NCI-H460 (cell line): ENCODE results near the gene ATPAF1. TPM values are rescaled to one million over a fixed set of nuclear protein-coding genes. Genes with fewer than 3 reads are reported as not detected.

Experiments
- DNase-seq: peaks from one replicate; pipeline ENCODE4 v3.0.0-alpha.2; 2016; ENCODE audit warnings: low read depth; ENCODE audit errors: extremely low read depth
- total RNA-seq: library from RNA; depleted of rRNA; stranded (reverse); fragments of >200 nt; shearing (Covaris generic); gene quantifications from 2 replicates; pipeline ENCODE4 v1.2.3, GENCODE V29; 2014

Gene ATPAF1
- total RNA-seq, 1 experiment from 2014 or later: 50.2 TPM

DNA sequence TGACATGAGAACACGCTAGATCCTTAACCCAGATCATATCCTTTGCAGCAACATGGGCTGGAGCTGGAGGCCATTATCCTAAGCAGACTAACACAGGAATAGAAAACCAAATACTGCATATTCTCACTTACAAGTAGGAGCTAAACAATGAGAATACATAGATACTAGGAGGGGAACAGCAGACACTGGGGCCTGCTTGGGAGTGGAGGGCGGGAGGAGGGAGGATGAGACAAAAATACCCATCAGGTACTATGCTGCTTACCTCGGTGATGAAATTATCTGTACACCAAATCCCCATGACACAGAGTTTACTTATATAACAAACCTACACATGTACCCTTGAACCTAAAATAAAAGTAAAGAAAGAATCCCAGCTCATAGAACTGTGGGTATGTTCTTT lies 50.3 kb downstream of the ATPAF1 start:
- DNase-seq: no peak

DNA sequence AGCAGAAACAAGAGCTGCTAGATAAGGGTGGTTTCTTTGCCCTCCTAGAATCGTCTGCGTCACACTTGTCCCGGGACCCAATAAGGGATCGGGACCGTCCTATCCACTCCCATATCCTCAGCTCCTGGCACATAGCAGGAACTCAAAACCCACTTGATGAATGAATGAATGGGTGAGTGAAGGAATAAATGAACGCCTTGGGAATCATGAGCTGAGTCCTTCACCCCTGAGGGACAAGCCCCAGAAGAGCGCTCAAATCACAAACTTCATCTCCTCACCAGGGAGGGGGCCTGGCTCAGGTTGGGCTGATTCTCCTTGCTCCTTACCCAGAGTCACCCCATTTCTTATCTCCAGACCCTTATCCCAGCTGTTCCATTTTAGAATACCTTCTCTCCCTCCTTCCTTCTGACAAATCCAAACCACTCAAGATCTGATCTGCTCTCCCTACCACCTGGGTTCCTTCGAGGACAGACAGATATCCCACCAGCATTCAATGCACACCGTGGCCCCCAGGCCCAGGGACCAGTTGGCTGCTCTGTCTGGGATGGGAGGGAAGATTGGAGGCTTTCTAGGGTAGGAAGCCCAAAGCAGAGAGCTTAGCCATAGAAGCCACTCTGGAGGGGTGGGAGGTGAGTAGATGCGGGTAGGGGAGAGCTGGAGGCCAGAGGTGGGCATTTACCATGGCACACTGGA lies 50.9 kb downstream of the ATPAF1 start:
- DNase-seq: no peak

DNA sequence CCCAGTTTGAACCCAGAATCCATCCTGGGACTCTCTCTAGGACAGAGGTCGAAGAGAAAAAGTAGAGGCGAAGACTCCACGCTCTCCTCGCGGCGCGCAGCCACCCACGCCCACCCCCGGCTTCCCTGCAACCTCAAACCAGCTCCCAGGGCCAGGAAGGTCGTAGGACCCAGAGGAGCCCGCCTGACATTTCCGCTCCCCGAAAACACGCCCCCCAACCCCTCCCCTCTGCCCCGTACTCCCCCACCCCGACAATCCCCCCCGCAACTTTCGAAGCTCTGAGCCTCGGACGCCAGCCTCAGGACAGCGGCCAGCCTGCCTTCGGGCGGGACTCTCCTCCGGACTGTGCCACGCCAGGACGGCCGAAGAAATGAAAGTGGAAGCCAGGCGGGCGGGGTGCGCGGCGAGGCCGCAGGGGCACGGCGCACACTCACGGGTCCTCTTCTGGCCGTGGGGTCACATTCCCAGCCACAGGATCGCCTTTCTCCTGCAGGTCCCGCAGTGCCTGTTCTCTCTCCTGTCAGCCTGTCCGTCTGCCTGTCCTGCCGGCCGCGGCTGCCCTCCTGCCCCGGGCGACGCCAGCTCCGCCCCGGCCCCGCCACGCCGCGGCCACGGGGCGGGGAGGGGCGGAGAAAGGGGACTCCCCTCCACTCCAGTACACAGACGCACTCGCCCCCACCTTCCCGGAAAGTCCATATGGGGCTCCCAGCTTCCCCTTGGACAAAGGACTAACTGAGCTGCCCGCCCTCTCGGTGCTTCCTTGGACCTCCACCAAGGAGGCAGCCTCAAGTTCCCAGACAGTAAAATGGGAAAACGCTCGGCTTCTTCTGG lies 51.7 kb downstream of the ATPAF1 start, which contains the start of gene MOB3C:
Gene MOB3C, minus strand, starts transcription at position 535 of the 831 bp plus-strand sequence. CDS start 3,490 bp downstream, outside the sequence.
- peak; percentile 39 for DNase-seq

DNA sequence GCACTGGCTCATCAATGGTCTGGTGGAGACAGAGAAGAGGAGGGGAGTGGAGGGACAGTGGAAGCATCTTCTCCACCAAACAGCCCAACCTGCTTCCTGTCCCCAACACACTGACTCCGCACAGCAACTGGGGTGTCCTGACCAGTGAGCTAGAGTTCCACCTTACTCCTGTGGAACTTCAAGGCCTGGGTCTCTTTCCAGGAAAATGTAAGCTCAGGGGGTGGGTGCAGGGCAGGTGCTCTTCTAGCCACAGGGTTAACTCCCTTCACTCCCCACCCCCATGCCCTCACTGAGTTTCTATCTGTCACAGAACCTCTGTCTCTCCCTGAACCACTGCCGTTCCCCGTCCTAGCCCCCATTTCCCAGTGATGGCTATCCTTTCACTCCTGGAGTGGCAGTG lies 52.4 kb downstream of the ATPAF1 start:
- DNase-seq: no peak

DNA sequence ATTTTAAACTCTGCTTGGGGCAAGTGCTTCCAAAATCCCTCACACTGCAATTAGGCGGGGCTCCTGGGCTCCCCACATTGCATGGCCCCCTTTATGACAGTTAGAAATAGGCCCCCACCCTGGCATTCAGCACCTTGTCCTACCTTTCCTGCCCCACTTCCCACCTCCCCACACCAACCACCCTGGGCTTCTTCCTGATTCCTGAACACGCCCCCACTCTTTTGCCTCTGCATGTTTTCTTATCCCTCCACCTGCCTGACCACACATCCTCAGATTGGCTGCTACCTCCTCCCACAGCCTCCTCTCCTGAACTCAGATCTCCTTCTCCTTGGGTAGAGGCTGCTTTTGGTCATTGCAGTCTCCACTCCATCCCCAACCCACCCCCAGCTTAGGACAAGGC lies 53.1 kb downstream of the ATPAF1 start:
- no peak for DNase-seq

DNA sequence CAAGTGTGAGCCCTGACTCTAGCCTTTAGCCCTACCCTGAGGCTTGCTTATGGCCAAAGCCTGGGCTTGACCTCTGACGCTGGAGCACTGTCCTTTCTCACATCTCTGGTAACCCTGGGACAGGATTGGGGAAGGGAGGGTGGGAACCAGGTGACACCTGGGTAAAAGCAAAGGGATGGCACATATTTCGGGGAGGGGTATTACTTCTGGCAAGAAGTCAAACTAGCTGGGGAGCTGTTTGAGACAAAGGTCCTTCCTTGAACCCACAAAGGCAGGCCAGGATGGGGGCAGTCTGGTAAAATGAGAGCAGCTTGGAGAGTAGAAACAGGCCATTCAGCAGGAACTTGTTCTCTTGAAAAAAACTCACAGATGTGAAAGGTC lies 53.6 kb downstream of the ATPAF1 start:
- no peak for DNase-seq

DNA sequence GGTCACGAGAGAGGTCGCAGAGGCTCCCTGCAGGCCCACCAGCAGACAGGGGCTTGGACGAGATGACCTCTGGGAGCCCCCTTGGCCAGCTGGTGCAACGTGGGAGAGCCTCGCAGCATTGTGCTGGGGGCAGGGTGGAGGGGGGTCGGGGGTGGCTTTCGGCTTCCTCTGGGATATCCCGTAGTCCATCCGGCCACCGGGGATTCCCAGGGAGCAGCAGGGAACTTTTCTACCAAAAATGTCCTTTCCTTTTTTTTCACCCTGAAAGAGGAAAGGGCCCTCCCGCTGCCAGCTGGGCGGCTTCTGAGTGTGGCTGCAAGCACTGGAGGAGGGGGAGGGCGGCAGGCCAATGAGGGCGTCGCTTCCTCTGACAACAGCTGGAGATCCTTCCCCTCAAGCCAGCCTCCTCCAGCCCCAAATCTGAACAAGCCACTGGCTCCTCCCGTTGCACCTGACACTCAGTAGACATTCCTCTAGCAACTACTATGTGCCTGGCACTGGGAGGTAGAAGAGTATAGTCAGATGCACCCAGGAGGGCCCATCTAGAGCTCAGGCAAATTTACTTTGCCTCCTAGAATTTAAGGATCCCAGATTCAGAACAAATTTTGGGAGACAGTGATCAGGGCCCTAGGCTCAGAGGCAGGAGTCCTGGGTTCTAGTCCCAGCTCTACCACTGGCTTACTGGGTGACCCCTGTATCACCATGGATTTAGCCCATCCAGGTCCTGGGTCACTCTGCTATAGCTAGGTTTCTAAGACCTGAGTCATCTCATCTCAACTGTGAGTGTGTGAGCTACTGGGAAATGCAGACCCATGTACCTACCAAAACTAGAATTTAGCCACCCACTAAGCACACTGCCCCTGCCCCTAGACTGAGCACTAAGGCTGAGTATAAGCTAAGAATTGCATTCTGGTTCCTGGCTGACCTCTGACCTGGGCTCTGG lies 54.2 kb downstream of the ATPAF1 start:
- DNase-seq: no peak

DNA sequence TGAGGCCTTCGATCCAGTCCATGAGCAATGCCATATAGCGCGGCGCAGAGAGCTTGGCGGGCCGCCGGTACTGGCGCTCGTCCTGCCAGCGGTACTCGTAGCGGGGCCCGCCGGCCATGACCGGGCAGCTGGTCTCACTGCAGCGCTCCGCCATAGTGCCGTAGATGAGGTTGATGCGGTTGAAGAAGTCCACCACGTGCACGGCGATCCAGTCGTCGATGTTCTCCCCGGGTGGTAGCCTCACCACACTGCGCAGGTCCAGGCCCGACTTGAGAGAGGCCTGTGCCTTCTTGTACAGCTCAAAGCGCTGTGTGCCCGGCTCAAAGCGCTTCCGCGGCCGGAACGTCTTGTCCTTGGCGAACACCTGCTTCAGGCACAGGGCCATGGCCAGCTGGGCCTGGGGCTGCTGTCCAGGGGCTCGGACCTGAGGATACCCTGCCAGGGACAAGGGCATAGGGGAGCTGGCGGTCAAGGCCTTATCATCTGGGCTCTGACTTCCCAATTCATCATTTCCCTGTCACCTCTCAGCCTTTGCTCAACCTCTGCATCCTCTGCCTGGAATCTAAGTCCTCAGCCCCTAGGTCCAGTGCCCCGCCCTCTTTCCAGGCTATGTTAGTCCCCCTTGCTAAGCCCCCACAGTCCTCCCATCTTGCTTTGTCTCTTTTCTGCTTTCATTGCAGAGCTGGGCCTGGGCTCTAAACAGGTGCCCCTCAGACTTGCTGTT lies 55.1 kb downstream of the ATPAF1 start:
- DNase-seq: no peak

DNA sequence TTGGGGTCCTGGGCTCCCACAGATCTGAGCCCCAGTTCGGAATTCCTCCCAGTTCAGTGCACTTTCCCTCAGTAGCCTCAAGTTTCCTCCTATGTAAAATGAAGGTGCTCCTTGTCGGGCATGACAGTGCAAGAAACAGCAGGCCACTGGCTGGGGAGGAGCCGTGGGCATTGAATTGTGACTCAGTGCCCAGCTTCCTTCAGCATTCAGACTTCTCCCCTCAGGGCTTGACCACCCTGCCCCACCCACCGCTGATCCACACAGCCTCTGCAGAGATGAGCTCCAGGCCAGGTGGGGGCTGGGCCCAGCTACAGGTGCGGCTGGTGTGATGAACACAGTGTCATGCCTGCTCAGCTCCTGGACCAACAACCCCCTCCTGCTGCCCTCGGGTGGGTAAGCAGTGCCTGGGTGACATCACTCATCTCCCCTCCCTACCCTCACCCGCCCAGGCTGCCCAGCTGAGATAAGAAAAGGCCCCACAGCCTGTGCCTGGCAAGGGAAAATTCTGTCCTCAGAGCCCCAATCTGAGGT lies 56.4 kb downstream of the ATPAF1 start:
- DNase-seq: peak; percentile 41

DNA sequence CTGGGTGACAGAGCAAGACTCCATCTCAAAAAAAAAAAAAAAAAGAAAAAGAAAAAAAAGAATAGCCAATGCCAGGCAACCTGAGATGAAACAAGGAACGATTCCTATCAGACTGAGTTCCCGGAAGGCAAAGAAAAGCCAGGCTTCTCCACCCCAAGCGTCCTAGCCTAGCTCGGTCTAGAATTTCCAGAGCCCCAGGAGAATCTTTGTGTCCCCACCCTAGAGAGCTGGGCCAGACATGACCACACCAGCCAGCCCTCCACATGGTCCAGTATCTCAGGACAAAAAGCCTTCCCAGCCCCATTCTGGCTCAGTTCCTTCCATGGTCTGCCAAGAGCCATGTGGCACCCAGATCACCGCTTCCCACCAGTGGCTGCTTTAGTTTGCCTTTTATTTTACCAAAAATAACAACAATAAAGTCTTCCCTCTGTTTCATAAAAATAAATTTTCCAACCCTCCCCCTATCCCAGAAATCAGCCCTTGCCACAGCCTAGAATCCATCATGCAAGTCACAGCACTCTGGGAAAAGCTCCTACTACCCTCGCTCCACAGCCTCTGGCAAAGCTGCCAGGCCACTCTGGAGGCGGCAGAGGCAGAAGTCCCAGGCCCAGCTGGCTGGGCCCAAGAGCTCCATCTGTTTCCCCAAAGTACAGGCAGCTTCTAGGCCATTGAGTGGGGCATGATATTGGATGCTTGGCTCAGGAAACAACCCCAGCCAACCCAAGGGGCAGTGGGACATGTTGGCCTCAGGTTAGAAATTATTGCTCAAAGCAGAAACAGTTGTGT lies 60.6 kb downstream of the ATPAF1 start:
- DNase-seq: no peak

DNA sequence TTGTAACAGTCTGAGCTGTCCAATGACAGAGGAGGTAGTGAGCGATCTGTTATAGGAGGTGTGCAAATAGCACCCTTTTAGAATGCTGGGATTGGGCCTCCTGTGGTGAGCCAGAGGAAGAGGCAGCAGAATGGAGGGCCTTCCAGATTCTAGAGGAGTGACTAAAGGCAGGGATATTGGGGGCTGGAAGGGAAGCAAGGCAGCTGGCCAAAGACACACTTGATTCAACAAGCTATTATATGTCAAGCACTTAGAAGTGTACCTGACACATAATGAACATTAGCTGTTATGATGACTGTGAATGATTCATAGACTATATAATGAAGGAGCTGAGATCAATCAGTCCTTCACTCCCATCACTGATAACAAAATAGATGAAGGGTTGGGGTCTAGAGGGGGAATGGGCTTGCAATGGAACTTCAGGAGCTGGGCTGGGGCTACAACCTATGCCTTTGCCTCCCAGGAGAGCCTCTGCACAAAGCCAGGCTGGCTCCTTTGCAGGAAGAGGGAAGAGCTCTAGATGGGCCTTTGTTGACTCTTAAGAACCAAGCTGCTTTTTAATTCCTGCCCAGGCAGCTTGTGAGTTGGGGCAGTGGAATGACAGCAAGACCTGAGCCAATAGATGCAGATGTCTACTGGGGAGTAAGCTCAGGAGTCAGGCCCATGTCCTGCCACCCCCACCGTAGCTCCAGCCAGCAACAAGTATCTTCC lies 61.8 kb downstream of the ATPAF1 start:
- no peak for DNase-seq

DNA sequence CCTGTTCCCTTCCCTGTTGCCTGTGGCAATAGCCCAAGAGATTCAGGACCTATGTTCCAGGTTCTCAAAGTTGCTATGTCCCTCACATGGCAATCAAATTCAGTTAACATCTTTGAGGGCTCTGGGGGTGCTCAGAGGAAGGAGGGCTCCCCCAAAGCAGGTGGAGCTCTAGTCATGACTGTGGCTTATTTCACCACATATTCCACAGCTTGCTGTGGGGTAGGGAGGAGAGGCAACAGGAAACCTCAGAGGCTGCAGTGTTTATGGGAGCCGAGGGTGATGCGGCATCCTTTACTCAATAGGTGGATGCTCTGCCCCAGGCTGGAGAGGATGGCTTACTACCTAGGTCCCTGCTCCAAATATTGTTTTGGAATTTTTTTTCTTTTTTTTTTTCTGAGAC lies 62.9 kb downstream of the ATPAF1 start:
- no peak for DNase-seq

DNA sequence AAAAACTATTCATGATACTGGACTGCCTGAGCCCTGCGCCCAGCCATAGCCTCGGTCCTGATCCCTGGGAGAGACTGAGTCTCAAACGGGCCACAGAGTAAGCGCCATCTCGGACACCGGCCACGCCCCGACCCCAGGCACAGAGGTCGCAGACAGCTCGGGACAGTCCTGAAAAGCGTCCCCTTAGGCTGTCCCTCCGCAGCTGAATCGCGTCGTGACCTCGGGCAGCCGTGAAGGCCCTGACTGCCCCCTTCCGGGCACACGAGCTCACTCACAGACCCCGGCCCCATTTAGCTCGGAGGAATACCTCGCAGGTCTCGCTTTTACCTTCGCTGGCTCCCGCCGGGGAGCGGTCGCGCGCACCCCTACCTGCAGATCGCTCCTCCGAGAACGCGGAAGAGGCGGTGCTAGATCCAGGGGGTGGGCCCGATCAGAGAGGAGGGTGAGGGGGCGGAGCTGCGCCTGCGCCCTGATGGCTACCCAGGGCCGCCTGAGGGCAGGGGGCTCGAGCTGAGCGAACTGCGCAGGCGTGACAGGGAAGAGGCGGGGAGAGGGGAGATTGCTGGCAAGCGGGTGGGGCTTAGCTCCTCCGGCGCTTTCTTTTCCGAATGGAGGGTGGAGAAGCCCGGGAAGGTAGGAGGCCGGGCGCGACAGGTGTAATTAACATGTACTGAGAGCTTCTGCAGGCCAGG lies 64.2 kb downstream of the ATPAF1 start, which contains the start of gene MKNK1:
Gene MKNK1, minus strand, starts transcription at position 411 of the 692 bp plus-strand sequence. CDS start 20,941 bp downstream, outside the sequence.
- peak; percentile 90 for DNase-seq

DNA sequence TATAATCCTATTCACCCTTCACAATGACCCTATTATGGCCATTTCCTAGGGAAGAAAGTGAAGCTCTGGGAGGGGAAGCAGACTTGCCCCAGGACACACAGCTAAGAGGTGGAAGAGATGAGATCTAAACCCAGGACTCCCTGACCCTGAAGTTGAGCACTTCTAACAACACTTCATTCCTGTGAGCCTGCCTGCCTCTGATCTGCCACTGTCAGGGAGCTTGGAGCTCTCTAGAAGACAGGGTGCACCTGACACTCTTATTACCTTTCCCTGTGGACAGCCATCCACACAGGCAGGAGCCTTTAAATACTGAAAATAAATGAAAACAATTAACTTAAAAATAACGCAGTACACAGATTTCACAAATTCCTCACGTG lies 64.7 kb downstream of the ATPAF1 start:
- no peak for DNase-seq

DNA sequence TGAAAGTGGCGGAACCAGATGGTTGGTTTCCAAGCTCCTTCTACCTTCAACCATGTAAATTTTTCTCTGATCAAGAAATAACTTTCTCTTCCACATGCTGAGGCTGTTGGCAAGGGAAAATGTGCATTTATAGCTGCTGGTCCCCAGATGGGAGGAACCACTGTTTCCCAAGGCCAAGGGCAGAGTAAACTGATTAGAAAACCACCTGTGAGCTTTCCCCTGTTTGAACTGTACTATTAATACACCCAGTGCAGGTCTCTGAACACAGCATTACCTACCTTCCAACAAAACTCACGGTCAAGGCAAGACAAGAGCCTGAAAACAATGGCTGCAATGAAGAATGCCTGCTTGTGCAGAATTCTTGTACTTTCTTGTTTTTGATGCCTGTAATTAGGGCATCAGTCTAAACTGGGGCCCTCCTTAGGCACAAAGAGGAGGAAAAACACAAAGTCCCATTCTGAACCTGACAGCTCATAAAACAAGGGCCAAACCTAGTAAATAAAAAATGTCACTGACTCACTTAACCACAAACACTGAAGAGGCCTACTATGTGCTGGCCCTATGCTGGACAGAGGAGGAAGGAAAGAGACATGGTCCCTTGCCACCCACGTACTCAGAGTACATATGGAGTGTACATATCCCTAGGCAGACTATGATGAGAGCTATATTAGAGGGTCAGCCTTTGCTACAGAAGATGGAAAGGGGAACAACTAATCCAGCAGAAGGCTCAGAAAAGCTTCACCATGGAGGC lies 66.7 kb downstream of the ATPAF1 start:
- no peak for DNase-seq

DNA sequence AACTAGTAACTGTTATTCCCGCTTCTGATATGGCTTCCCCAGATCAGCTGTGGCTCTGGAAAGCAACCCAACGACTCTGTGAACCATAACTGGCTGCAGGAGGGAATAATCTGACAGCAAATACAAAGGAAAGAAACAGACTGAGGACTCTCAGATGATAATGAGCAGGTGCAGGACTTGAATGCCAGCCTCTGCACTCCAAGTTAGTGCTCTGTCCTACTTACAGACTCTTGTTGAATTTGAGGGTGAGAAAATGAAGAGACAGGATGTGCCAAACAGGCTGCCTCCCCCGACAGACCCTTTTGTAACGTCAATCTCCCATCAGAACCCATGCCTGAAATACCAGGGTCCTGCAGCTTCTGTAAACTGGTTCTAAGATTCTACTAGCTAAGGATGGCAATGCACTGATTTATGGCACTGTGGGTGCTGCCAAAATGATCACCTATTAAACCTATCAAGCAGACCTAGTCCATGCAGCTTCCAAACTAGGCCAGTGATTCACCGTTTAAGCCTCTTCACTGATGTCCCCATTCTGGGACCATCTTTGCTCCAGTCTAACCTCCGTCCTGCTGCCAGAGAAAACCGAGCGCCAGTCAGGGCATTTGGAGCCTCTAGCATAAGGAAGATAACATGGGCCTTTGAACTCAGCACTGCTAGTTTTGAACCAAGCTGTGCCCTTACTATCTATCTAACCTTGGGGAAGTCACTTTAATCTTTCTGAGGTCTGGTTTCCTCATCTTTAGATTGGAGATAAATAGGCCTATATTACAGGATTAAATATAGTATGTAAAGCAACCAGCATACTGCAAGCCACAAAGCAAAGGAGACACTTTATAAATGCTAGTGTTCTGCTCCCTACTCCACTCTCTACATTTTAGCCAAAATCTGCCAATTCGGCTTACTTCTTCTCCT lies 68.8 kb downstream of the ATPAF1 start:
- no peak for DNase-seq
